GM21360 (cell line): ENCODE results near the gene ITGA2.
"Not testable (repeated sequence)": the region's sequence is repeated elsewhere in the genome, so short reads cannot be mapped to it uniquely, and the experiment has no call there.

ENCODE experiments used
- ATAC-seq: cut with Tn5 transposase; IDR thresholded peaks from one replicate; pipeline ENCODE4 v1.9.1; 2021; ENCODE audit warnings: mild to moderate bottlenecking, moderate library complexity; ENCODE audit not compliant: unreplicated experiment

ITGA2 gene

GRCh38 chr5:52989025-52989780, at the start of gene ITGA2:
ITGA2 (plus strand) TSS chr5:52989352; CDS start chr5:52989469, 117 bp downstream.
- no peak for ATAC-seq

- ATAC-seq: no peak
Measured at GRCh38 chr5:52943285-52943684, 45.9 kb upstream of the ITGA2 start.

GRCh38 chr5:52943808-52944207, 45.3 kb upstream of the ITGA2 start:
- ATAC-seq: no peak

- ATAC-seq: no peak
Measured at GRCh38 chr5:52945040-52945439, 44.1 kb upstream of the ITGA2 start.

GRCh38 chr5:52947208-52947607, 41.9 kb upstream of the ITGA2 start:
- no peak for ATAC-seq

- ATAC-seq: no peak
Measured at GRCh38 chr5:52947851-52948250, 41.3 kb upstream of the ITGA2 start.

GRCh38 chr5:52948418-52949076, 40.6 kb upstream of the ITGA2 start:
- peak; percentile 98 for ATAC-seq

GRCh38 chr5:52950686-52951085, 38.5 kb upstream of the ITGA2 start:
- ATAC-seq: no peak

- no peak for ATAC-seq
Measured at GRCh38 chr5:52952483-52952882, 36.7 kb upstream of the ITGA2 start.

GRCh38 chr5:52956014-52956413, 33.1 kb upstream of the ITGA2 start:
- ATAC-seq: no peak

- ATAC-seq: no peak
Measured at GRCh38 chr5:52956915-52957747, 32.0 kb upstream of the ITGA2 start.

GRCh38 chr5:52961274-52961681, 27.9 kb upstream of the ITGA2 start:
- no peak for ATAC-seq

GRCh38 chr5:52963636-52964035, 25.5 kb upstream of the ITGA2 start:
- ATAC-seq: no peak

GRCh38 chr5:52964138-52964537, 25.0 kb upstream of the ITGA2 start:
- no peak for ATAC-seq

GRCh38 chr5:52976157-52976556, 13.0 kb upstream of the ITGA2 start:
- ATAC-seq: not testable (repeated sequence)

- no peak for ATAC-seq
Measured at GRCh38 chr5:52977264-52977897, 11.8 kb upstream of the ITGA2 start.

GRCh38 chr5:52981507-52981906, 7.6 kb upstream of the ITGA2 start:
- no peak for ATAC-seq

GRCh38 chr5:52983731-52984636, 5.2 kb upstream of the ITGA2 start:
- ATAC-seq: no peak

- ATAC-seq: no peak
Measured at GRCh38 chr5:52985306-52985705, 3.8 kb upstream of the ITGA2 start.

GRCh38 chr5:52987711-52988331, 1.3 kb upstream of the ITGA2 start:
- ATAC-seq: no peak
